OCI-LY1 (cell line): Measurements from ENCODE around the gene PAFAH1B1.

Source experiments
- H2AFZ ChIP-seq: fragments of 200-600 bp; sonication (generic), shearing (Covaris generic); 2 replicates; pipeline ENCODE4 v1.6.0; 2014; ENCODE audit warnings: antibody characterized with exemption, mild to moderate bottlenecking, low read length
- H3F3A ChIP-seq: fragments of 200-600 bp; sonication (generic), shearing (Covaris generic); 2 replicates; pipeline ENCODE4 v1.6.0; 2014; ENCODE audit warnings: mild to moderate bottlenecking, antibody characterized with exemption, low read length, moderate library complexity; ENCODE audit not compliant: insufficient read depth
- H3K27ac ChIP-seq: fragments of 200-600 bp; sonication (generic); 2 replicates; pipeline ENCODE4 v1.5.1; 2014; ENCODE audit warnings: low read length, mixed run types, mild to moderate bottlenecking, low read depth; ENCODE audit not compliant: poor library complexity, severe bottlenecking
- H3K27me3 ChIP-seq: fragments of 200-600 bp; sonication (generic); 2 replicates; pipeline ENCODE4 v1.6.0; 2014; ENCODE audit warnings: antibody characterized with exemption, mild to moderate bottlenecking, low read length, moderate library complexity; ENCODE audit not compliant: insufficient read depth
- H3K36me3 ChIP-seq: fragments of 200-600 bp; sonication (generic); 2 replicates; pipeline ENCODE4 v1.6.1; 2014; ENCODE audit warnings: mild to moderate bottlenecking, antibody characterized with exemption, low read length, moderate library complexity, mixed read lengths; ENCODE audit not compliant: insufficient read depth
- H3K4me1 ChIP-seq: fragments of 200-600 bp; sonication (generic); 2 replicates; pipeline ENCODE4 v1.5.1; 2014; ENCODE audit warnings: mild to moderate bottlenecking, low read length, moderate library complexity; ENCODE audit not compliant: insufficient read depth, severe bottlenecking
- H3K4me2 ChIP-seq: fragments of 200-600 bp; sonication (generic), shearing (Covaris generic); 2 replicates; pipeline ENCODE4 v1.6.1; 2014; ENCODE audit warnings: low read length
- H3K4me3 ChIP-seq: fragments of 200-600 bp; sonication (generic); 2 replicates; pipeline ENCODE4 v1.5.1; 2014; ENCODE audit warnings: low read length, low read depth, mild to moderate bottlenecking, mixed read lengths; ENCODE audit not compliant: poor library complexity, severe bottlenecking
- H3K79me2 ChIP-seq: fragments of 200-600 bp; shearing (Covaris generic); 2 replicates; pipeline ENCODE4 v1.6.1; 2016; ENCODE audit warnings: mixed run types, low read length, mixed read lengths; ENCODE audit not compliant: insufficient read depth
- H3K9ac ChIP-seq: fragments of 200-600 bp; sonication (generic), shearing (Covaris generic); 2 replicates; pipeline ENCODE4 v1.6.1; 2014; ENCODE audit warnings: mild to moderate bottlenecking, low read length, mixed read lengths
- H3K9me2 ChIP-seq: fragments of 200-600 bp; sonication (generic), shearing (Covaris generic); 2 replicates; pipeline ENCODE4 v1.6.1; 2014; ENCODE audit warnings: low read depth, mild to moderate bottlenecking, low read length, mixed read lengths
- H3K9me3 ChIP-seq: fragments of 200-600 bp; shearing (Covaris generic); 2 replicates; pipeline ENCODE4 v1.6.1; 2014; ENCODE audit warnings: low read length, mixed read lengths
- H4K20me1 ChIP-seq: fragments of 200-600 bp; sonication (generic), shearing (Covaris generic); 2 replicates; pipeline ENCODE4 v1.6.0; 2016; ENCODE audit warnings: mild to moderate bottlenecking, low read length; ENCODE audit not compliant: insufficient read depth
- CTCF ChIP-seq: fragments of 200-600 bp; sonication (generic), shearing (Covaris generic); IDR thresholded peaks from 2 replicates; pipeline ENCODE4 v1.5.1; 2017; ENCODE audit warnings: mild to moderate bottlenecking, antibody characterized with exemption, low read length, moderate library complexity, mixed read lengths
- EZH2 ChIP-seq: fragments of 200-600 bp; sonication (generic), shearing (Covaris generic); IDR thresholded peaks from 2 replicates; pipeline ENCODE4 v1.8.0; 2017; ENCODE audit warnings: borderline replicate concordance, mixed run types, mild to moderate bottlenecking, antibody characterized with exemption, low read length, moderate library complexity, mixed read lengths

PAFAH1B1 gene

GRCh38 chr17:2705888-2706795 lies 112.7 kb downstream of the PAFAH1B1 start:
- no peak overlapping the region for H3K27ac ChIP-seq
- peaks cover 43% of the 10 kb centered on the region for H3K36me3 ChIP-seq
- no peak overlapping the region for H3K9ac ChIP-seq
- no peak overlapping the region for H3K4me2 ChIP-seq
- no peaks in the 10 kb centered on the region for H3K9me3 ChIP-seq
- peaks cover 60% of the 10 kb centered on the region for H3K79me2 ChIP-seq
- TF ChIP-seq EZH2, result no peak
- TF ChIP-seq CTCF, result no peak
- H2AFZ ChIP-seq, result no peak overlapping the region
- H3K27me3 ChIP-seq, result no peaks in the 10 kb centered on the region
- peaks cover 30% of the 10 kb centered on the region for H3K4me1 ChIP-seq
- H3K9me2 ChIP-seq, result no peaks in the 10 kb centered on the region
- no peak overlapping the region for H3K4me3 ChIP-seq
- no peaks in the 10 kb centered on the region for H3F3A ChIP-seq
- no peaks in the 10 kb centered on the region for H4K20me1 ChIP-seq

- Histone ChIP-seq H3K9ac (no peak overlapping the region), H3K36me3 (peaks cover 34% of the 10 kb centered on the region), H3K4me2 (no peak overlapping the region), H3F3A (no peaks in the 10 kb centered on the region), H2AFZ (no peak overlapping the region), H3K79me2 (peaks cover 60% of the 10 kb centered on the region), H3K4me1 (peaks cover 33% of the 10 kb centered on the region), H3K9me2 (no peaks in the 10 kb centered on the region), H3K27ac (no peak overlapping the region), H3K4me3 (no peak overlapping the region), H3K9me3 (no peaks in the 10 kb centered on the region), H3K27me3 (no peaks in the 10 kb centered on the region), H4K20me1 (no peaks in the 10 kb centered on the region)
- no peak for TF ChIP-seq CTCF
- TF ChIP-seq EZH2, result no peak
Observed at GRCh38 chr17:2706911-2707510, 113.6 kb downstream of the PAFAH1B1 start.

- Histone ChIP-seq H3K27ac (no peak overlapping the region), H3K9me2 (no peaks in the 10 kb centered on the region), H3K27me3 (no peaks in the 10 kb centered on the region), H3K79me2 (peaks cover 60% of the 10 kb centered on the region), H3K9me3 (no peaks in the 10 kb centered on the region), H4K20me1 (no peaks in the 10 kb centered on the region), H3K4me3 (peak overlapping the region; percentile 99), H3K9ac (peak overlapping the region; percentile 93; the same call in 1 of the 2 replicates), H3K36me3 (peaks cover 25% of the 10 kb centered on the region), H3K4me2 (peak overlapping the region; percentile 88), H3F3A (no peaks in the 10 kb centered on the region), H2AFZ (no peak overlapping the region), H3K4me1 (peaks cover 42% of the 10 kb centered on the region)
- TF ChIP-seq CTCF (peak; percentile 45), EZH2 (no peak)
Observed at GRCh38 chr17:2707721-2708584, 114.5 kb downstream of the PAFAH1B1 start.
